RWPE1 (cell line): ENCODE results near the gene NLRP10.

Source experiments
- CTCF ChIA-PET: fragments of 350-600 bp; sonication (Branson Sonifier 250); formaldehyde crosslinking; extraction: SDS; loops from one replicate; lab custom pipeline; 2021; lab: Yijun Ruan, JAX
- POLR2A ChIA-PET: fragments of 400-600 bp; formaldehyde crosslinking; extraction: SDS; loops from one replicate; lab custom pipeline; 2020; ENCODE audit warnings: antibody characterized with exemption; ENCODE audit not compliant: low non-redundant PET; lab: Yijun Ruan, JAX
- DNase-seq: peaks from one replicate; pipeline ENCODE4 v3.0.0; 2012; ENCODE audit warnings: low spot score
- H3K27ac ChIP-seq: fragments of 450-650 bp; 2 replicates; pipeline ENCODE4 v1.5.1; 2017
- TF ChIP-seq, protein P1 (sequence below): fragments of 450-650 bp; conservative IDR thresholded peaks from 2 replicates; pipeline ENCODE4 v1.5.1; 2017; ENCODE audit warnings: low read depth, mild to moderate bottlenecking

Gene NLRP10

DNA sequence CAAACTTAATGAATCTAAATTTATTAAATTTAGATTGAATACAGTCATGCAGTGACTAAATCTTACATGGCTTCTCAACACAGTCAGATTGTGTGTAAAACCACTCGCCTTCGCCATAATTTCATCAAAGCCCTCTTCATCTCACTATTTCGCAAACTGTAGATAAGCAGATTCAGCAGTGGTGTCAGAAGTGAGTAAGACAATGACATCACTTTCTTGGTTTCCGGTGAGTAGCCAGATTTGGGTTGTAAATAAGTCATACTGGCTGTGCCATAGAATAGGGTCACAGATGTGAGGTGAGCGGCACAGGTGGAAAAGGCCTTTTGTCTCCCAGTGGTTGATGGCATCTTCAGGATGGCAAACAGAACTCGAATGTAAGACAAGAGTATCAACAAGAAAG is 37.6 kb downstream of the NLRP10 start:
- TF ChIP-seq, protein P1, sequence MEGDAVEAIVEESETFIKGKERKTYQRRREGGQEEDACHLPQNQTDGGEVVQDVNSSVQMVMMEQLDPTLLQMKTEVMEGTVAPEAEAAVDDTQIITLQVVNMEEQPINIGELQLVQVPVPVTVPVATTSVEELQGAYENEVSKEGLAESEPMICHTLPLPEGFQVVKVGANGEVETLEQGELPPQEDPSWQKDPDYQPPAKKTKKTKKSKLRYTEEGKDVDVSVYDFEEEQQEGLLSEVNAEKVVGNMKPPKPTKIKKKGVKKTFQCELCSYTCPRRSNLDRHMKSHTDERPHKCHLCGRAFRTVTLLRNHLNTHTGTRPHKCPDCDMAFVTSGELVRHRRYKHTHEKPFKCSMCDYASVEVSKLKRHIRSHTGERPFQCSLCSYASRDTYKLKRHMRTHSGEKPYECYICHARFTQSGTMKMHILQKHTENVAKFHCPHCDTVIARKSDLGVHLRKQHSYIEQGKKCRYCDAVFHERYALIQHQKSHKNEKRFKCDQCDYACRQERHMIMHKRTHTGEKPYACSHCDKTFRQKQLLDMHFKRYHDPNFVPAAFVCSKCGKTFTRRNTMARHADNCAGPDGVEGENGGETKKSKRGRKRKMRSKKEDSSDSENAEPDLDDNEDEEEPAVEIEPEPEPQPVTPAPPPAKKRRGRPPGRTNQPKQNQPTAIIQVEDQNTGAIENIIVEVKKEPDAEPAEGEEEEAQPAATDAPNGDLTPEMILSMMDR: no peak
- ChIA-PET POLR2A (no interaction called here), CTCF (no interaction called here)
- DNase-seq: no peak
- H3K27ac ChIP-seq: no peak overlapping the region

GRCh38 chr11:7924536-7924935 is 40.7 kb downstream of the NLRP10 start:
- no peak for DNase-seq
- no peak overlapping the region for H3K27ac ChIP-seq
- ChIA-PET CTCF (interaction anchor here (0.6 kb wide), 1 partner anchor 73 kb away, joined by 3 read pairs; no protein-coding TSS in a partner anchor), POLR2A (no interaction called here)
- TF ChIP-seq, protein P1: no peak

GRCh38 chr11:7918141-7918540 is 47.1 kb downstream of the NLRP10 start:
- TF ChIP-seq, protein P1: no peak
- no peak overlapping the region for H3K27ac ChIP-seq
- CTCF ChIA-PET: no interaction called here
- no peak for DNase-seq
- POLR2A ChIA-PET: interaction anchor here (0.6 kb wide), 1 partner anchor 20 kb away, joined by 4 read pairs; no protein-coding TSS in a partner anchor
